Superior temporal gyrus (tissue), 1 donor: ENCODE data around the gene WFIKKN2.
"Not testable (repeated sequence)": the region's sequence is repeated elsewhere in the genome, so short reads cannot be mapped to it uniquely, and the experiment has no call there.

Experiments
- DNase-seq: peaks from one replicate; pipeline ENCODE4 v3.0.0-alpha.2; 2016; ENCODE audit errors: extremely low spot score

The WFIKKN2 gene

GRCh38 chr17:50853781-50854180 is 18.4 kb downstream of the WFIKKN2 start:
- DNase-seq: no peak

- no peak for DNase-seq
These were observed 20.4 kb downstream of the WFIKKN2 start for GRCh38 chr17:50855708-50856330.

GRCh38 chr17:50856431-50856830 is 21.0 kb downstream of the WFIKKN2 start:
- no peak for DNase-seq

GRCh38 chr17:50858486-50859225 is 23.3 kb downstream of the WFIKKN2 start:
- no peak for DNase-seq

- DNase-seq: not testable (repeated sequence)
These were observed 24.3 kb downstream of the WFIKKN2 start for GRCh38 chr17:50859727-50860126.

- no peak for DNase-seq
These were observed 25.9 kb downstream of the WFIKKN2 start for GRCh38 chr17:50861334-50861676.

GRCh38 chr17:50861822-50862528 is 26.6 kb downstream of the WFIKKN2 start:
- peak; percentile 42 for DNase-seq

GRCh38 chr17:50863221-50863843 is 27.9 kb downstream of the WFIKKN2 start:
- peak; percentile 90 for DNase-seq

- DNase-seq: peak; percentile 51
These were observed 28.5 kb downstream of the WFIKKN2 start for GRCh38 chr17:50863931-50864330.

GRCh38 chr17:50864747-50865059 is 29.3 kb downstream of the WFIKKN2 start:
- no peak for DNase-seq

- peak; percentile 81 for DNase-seq
These were observed 29.9 kb downstream of the WFIKKN2 start for GRCh38 chr17:50865060-50865867.

- no peak for DNase-seq
These were observed 30.5 kb downstream of the WFIKKN2 start for GRCh38 chr17:50865868-50866260.

- peak; percentile 96 for DNase-seq
These were observed 31.0 kb downstream of the WFIKKN2 start, which contains the start of gene TOB1 for GRCh38 chr17:50866261-50866949. Gene TOB1 (minus strand): TSS chr17:50866354. CDS start chr17:50864017, 2,337 bp downstream.

GRCh38 chr17:50866950-50867362 is 31.6 kb downstream of the WFIKKN2 start:
- DNase-seq: no peak

GRCh38 chr17:50867363-50868139 is 32.2 kb downstream of the WFIKKN2 start:
- peak; percentile 99 for DNase-seq

- no peak for DNase-seq
These were observed 32.7 kb downstream of the WFIKKN2 start for GRCh38 chr17:50868140-50868438.

GRCh38 chr17:50868602-50869001 is 33.2 kb downstream of the WFIKKN2 start:
- DNase-seq: no peak

- DNase-seq: no peak
These were observed 36.0 kb downstream of the WFIKKN2 start for GRCh38 chr17:50871364-50871763.

- DNase-seq: peak; percentile 56
These were observed 36.5 kb downstream of the WFIKKN2 start for GRCh38 chr17:50871898-50872297.

GRCh38 chr17:50872710-50873424 is 37.5 kb downstream of the WFIKKN2 start:
- DNase-seq: no peak
